ENCODE measurements around the gene ENO3. TPM values are rescaled to one million over a fixed set of nuclear protein-coding genes. Genes with fewer than 3 reads are reported as not detected.

The ENO3 gene
- total and polyA plus RNA-seq, 10 of the 15 experiments (the other 5 are each of a cell fraction or from before 2014, with no cell fraction given) = 6.8 to 28.4 (median 17.0) TPM

DNA sequence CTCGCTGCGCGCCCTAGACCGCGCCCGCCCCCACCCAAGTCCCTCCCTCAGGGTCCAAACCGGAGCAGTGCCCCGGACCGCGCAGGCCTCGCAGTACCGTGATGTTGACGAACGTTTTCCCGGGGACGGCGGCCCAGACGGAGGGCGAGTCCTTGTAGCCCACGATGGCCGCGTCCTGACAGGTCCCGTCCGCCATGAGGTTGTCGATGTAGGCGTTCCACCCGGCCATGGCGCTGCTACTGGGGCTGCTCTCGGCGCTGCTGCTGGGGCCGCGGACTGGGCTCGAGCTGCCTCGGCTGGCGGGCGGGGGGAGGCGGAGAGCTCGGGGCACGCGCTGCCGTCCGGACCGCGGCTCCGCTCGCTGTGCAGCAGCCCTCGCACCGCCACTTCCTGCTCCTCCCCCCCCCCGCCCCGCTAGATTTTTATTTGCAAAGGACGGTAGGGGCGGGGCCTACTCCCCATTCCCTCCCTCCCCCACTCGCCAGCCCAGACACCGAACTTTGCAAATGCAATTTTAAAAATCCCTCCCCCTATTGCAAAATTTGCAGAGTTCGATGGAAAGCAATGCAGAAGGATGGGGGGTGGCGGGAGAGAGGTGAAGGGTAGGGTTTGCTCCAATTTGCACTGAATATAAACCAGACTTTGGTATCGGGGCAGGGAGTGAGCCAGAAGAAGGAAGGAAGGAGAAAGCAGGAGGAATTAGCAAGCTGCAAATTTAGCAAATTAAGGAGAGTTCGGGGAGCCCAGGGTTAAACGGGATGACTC, 2.6 kb upstream of the ENO3 start, which contains the start of gene PFN1 (continued):
- TF ChIP-seq WRNIP1 (IDR thresholded peaks at IDR 0.05; ENCODE audit: borderline replicate concordance, low read depth, low read length) = no peak
- TF ChIP-seq, protein P1, sequence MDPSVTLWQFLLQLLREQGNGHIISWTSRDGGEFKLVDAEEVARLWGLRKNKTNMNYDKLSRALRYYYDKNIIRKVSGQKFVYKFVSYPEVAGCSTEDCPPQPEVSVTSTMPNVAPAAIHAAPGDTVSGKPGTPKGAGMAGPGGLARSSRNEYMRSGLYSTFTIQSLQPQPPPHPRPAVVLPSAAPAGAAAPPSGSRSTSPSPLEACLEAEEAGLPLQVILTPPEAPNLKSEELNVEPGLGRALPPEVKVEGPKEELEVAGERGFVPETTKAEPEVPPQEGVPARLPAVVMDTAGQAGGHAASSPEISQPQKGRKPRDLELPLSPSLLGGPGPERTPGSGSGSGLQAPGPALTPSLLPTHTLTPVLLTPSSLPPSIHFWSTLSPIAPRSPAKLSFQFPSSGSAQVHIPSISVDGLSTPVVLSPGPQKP (IDR thresholded peaks at IDR 0.05; ENCODE audit: low read depth, low read length) = no peak
- no peak for TF ChIP-seq NR2C1 (IDR thresholded peaks at IDR 0.05)
- TF ChIP-seq EED (IDR thresholded peaks at IDR 0.05; ENCODE audit: low read depth) = no peak
- TF ChIP-seq HDGF (IDR thresholded peaks at IDR 0.05) = no peak
- TF ChIP-seq ZNF274 (IDR thresholded peaks at IDR 0.05; ENCODE audit: insufficient read depth, insufficient read length) = no peak
- no peak; the same call in none of the 2 replicates for TF ChIP-seq GATAD2B (conservative IDR thresholded peaks at IDR 0.05; ENCODE audit: low read depth)
- TF ChIP-seq EGR1 (IDR thresholded peaks at IDR 0.05; ENCODE audit: borderline replicate concordance in 1 of 2, low read depth in 2 of 2, low read length in 2 of 2) = peak in 1 of 2 experiments; percentile 63; a peak in 1 of 3 replicates
- no peak; the same call in 1 of the 2 replicates for TF ChIP-seq CREM (IDR thresholded peaks at IDR 0.05; ENCODE audit: low read depth)
- no peak for TF ChIP-seq HCFC1 (IDR thresholded peaks at IDR 0.05; ENCODE audit: low read length)

GRCh38 chr17:4948931-4949320, 2.0 kb upstream of the ENO3 start:
- intact Hi-C loops (cut with micrococcal nuclease; ENCODE audit: unreplicated experiment) = loop anchor here (1.0 to 2.0 kb wide), 2 partner anchors 18 to 48 kb away; partner anchors contain the start of genes INCA1, KIF1C and SPAG7
- Histone ChIP-seq H3K36me3 (ENCODE audit: control insufficient read depth in 2 of 2, insufficient read depth in 2 of 2, low read length in 1 of 2) (peaks cover 10 to 12% of the 10 kb centered on the region in 2 experiments), H3K27ac (ENCODE audit: control insufficient read depth, insufficient read depth) (peak overlapping the region; percentile 85), H3K79me2 (ENCODE audit: control insufficient read depth, insufficient read depth, low read length) (peaks cover 59% of the 10 kb centered on the region), H2AFZ (ENCODE audit: control insufficient read depth, low read depth, low read length) (peak overlapping the region; percentile 63), H4K20me1 (ENCODE audit: control insufficient read depth, insufficient read depth) (peaks cover 5% of the 10 kb centered on the region), H3K9me3 (replicated peaks; ENCODE audit: control insufficient read depth, insufficient read depth, low read length) (no peaks in the 10 kb centered on the region), H3K4me2 (ENCODE audit: control insufficient read depth, insufficient read depth) (peak overlapping the region; percentile 80), H3K4me3 (peak overlapping the region; percentile 96), H3K27me3 (replicated peaks in 1 of 2; ENCODE audit: control insufficient read depth in 2 of 2, insufficient read depth in 2 of 2, low read length in 1 of 2) (no peaks in the 10 kb centered on the region), H3K4me1 (ENCODE audit: control insufficient read depth, insufficient read depth, low read length) (peaks cover 33% of the 10 kb centered on the region), H3K9ac (ENCODE audit: control insufficient read depth, insufficient read depth, low read length) (peak overlapping the region; percentile 83)
- in situ Hi-C loops (cut with MboI) = no loop called here
- ATAC-seq = peak; percentile 51
- WGBS (ENCODE audit: insufficient coverage, insufficient replicate concordance, low lambda C conversion rate, missing lambda C conversion rate) = under 1% methylated on average over 38 of the region's 40 CpGs
- FAIRE-seq = peak; percentile 72
- ChIA-PET CTCF (interaction anchor here (3.3 kb wide), 1 partner anchor 18 kb away, joined by 13 read pairs; the partner anchor contains the start of gene SPAG7), RAD21 (ENCODE audit: unreplicated experiment) (interaction anchor here (0.9 to 9.8 kb wide), 3 partner anchors 9 to 40 kb away, joined by 4 to 73 read pairs (median 12); partner anchors contain the start of genes RNF167, SLC25A11 and SPAG7), POLR2A (interaction anchor here (1.0 to 17.5 kb wide), 3 partner anchors 9 to 79 kb away, joined by 4 to 272 read pairs (median 28); partner anchors contain the start of genes RNF167, SLC25A11 and SPAG7), SMC1A (ENCODE audit: uncharacterized antibody, unreplicated experiment) (interaction anchor here (0.9 to 7.1 kb wide), 3 partner anchors 18 to 113 kb away, joined by 3 to 50 read pairs (median 3); partner anchors contain the start of gene SPAG7)
- no TSS peak for BruUV-seq (replicated peaks)
- DNase-seq (ENCODE audit: low read depth, low spot score) = no peak
- TF ChIP-seq TCF12 (IDR thresholded peaks at IDR 0.05; ENCODE audit: low read depth, low read length) (0 out of 2 replicates have a peak, but pooled peaks have one; percentile 2), RELA (IDR thresholded peaks at IDR 0.05; ENCODE audit: borderline replicate concordance, partially characterized antibody) (peak; percentile 31), SUPT20H (IDR thresholded peaks at IDR 0.05; ENCODE audit: borderline replicate concordance, control insufficient read depth, low read depth, low read length) (no peak), PML (IDR thresholded peaks at IDR 0.05; ENCODE audit: low read length) (no peak), TAF1 (IDR thresholded peaks at IDR 0.05; ENCODE audit: borderline replicate concordance, low read depth, low read length) (peak; percentile 68; the same call in 1 of the 2 replicates), DPF2 (IDR thresholded peaks at IDR 0.05) (peak; percentile 8), SMC3 (IDR thresholded peaks at IDR 0.05; ENCODE audit: borderline replicate concordance, low read length) (no peak), KLF5 (IDR thresholded peaks at IDR 0.05; ENCODE audit: partially characterized antibody) (peak; percentile 45)
- TF ChIP-seq, protein P2, sequence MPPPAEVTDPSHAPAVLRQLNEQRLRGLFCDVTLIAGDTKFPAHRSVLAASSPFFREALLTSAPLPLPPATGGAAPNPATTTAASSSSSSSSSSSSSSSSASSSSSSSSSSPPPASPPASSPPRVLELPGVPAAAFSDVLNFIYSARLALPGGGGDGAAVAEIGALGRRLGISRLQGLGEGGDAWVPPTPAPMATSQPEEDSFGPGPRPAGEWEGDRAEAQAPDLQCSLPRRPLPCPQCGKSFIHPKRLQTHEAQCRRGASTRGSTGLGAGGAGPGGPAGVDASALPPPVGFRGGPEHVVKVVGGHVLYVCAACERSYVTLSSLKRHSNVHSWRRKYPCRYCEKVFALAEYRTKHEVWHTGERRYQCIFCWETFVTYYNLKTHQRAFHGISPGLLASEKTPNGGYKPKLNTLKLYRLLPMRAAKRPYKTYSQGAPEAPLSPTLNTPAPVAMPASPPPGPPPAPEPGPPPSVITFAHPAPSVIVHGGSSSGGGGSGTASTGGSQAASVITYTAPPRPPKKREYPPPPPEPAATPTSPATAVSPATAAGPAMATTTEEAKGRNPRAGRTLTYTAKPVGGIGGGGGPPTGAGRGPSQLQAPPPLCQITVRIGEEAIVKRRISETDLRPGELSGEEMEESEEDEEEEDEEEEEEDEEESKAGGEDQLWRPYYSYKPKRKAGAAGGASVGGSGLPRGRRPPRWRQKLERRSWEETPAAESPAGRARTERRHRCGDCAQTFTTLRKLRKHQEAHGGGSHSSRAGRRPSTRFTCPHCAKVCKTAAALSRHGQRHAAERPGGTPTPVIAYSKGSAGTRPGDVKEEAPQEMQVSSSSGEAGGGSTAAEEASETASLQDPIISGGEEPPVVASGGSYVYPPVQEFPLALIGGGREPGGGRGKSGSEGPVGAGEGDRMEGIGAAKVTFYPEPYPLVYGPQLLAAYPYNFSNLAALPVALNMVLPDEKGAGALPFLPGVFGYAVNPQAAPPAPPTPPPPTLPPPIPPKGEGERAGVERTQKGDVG (CRISPR knock-in tag; IDR thresholded peaks at IDR 0.05) = no peak
